Activated CD8-positive, alpha-beta memory T cell treated with anti-CD3 and anti-CD28 coated beads, Interleukin-2, amount 50 U/mL, for 48 hours (primary cell): ENCODE data around the gene CLCA2.
"Not testable (repeated sequence)": the region's sequence is repeated elsewhere in the genome, so short reads cannot be mapped to it uniquely, and the experiment has no call there.

ENCODE experiments used
- DNase-seq: peaks from one replicate; pipeline ENCODE4 v3.0.0-alpha.2; 2020

CLCA2 gene

GRCh38 chr1:86478416-86479156 lies 54.6 kb downstream of the CLCA2 start:
- no peak for DNase-seq

- DNase-seq = no peak
Observed at GRCh38 chr1:86481966-86482365, 58.0 kb downstream of the CLCA2 start.

- DNase-seq = no peak
Observed at GRCh38 chr1:86487131-86487810, 63.3 kb downstream of the CLCA2 start.

GRCh38 chr1:86487811-86488141 lies 63.8 kb downstream of the CLCA2 start:
- DNase-seq = no peak

GRCh38 chr1:86489242-86489878 lies 65.4 kb downstream of the CLCA2 start:
- DNase-seq = no peak

- DNase-seq = no peak
Observed at GRCh38 chr1:86491171-86491950, 67.4 kb downstream of the CLCA2 start.

- DNase-seq = no peak
Observed at GRCh38 chr1:86498281-86498680, 74.3 kb downstream of the CLCA2 start.

- no peak for DNase-seq
Observed at GRCh38 chr1:86499987-86500593, 76.1 kb downstream of the CLCA2 start.

- no peak for DNase-seq
Observed at GRCh38 chr1:86500714-86501113, 76.7 kb downstream of the CLCA2 start.

GRCh38 chr1:86502125-86502646 lies 78.2 kb downstream of the CLCA2 start:
- DNase-seq = not testable (repeated sequence)

- no peak for DNase-seq
Observed at GRCh38 chr1:86502721-86503405, 78.9 kb downstream of the CLCA2 start.

- DNase-seq = no peak
Observed at GRCh38 chr1:86503406-86504136, 79.6 kb downstream of the CLCA2 start.

- no peak for DNase-seq
Observed at GRCh38 chr1:86504137-86504479, 80.1 kb downstream of the CLCA2 start.

GRCh38 chr1:86504895-86505563 lies 81.1 kb downstream of the CLCA2 start:
- DNase-seq = no peak

GRCh38 chr1:86505564-86505902 lies 81.6 kb downstream of the CLCA2 start:
- no peak for DNase-seq
